ENCODE measurements around the gene ICAM4. TPM values are rescaled to one million over a fixed set of nuclear protein-coding genes. Genes with fewer than 3 reads are reported as not detected.

Gene ICAM4
- total RNA-seq, 1 experiment from 2014 or later: 9.4 TPM

DNA sequence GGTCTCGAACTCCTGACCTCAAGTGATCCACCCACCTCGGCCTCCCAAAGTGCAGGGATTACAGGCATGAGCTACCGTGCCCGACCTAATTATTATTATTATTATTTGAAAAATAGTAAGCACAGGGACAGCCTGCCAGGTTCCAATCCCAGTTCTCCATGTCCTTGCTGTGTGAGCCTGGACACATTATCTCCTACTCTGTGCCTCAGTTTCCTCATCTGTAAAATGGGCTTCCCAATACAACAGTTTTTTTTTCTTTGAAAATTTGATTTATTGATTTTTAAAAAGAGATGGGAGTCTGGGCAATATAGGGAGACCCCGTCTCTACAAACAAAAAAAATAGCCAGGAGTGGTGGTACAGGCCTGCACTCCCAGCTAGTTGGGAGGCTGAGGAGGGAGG lies 19.6 kb downstream of the ICAM4 start:
- no TSS peak for BruUV-seq (replicated peaks)
- ChIA-PET POLR2A (interaction anchor here (0.6 kb wide), 1 partner anchor 113 kb away, joined by 3 read pairs; no protein-coding TSS in a partner anchor), CTCF (no interaction called here)
- Histone ChIP-seq H3K36me3 (ENCODE audit: control insufficient read depth, insufficient read depth, low read length) (no peaks in the 10 kb centered on the region), H3K4me3 (ENCODE audit: low read depth, low read length) (no peak overlapping the region), H3K9me3 (no peaks in the 10 kb centered on the region), H3K4me1 (no peaks in the 10 kb centered on the region), H3K27me3 (replicated peaks; ENCODE audit: control insufficient read depth, insufficient read depth, low read length) (no peaks in the 10 kb centered on the region)
- Mint-ChIP-seq H3K27ac (ENCODE audit: unreplicated experiment) (no peak overlapping the region), H3K36me3 (ENCODE audit: insufficient read depth, unreplicated experiment) (no peaks in the 10 kb centered on the region), H3K4me1 (ENCODE audit: low read depth, unreplicated experiment) (no peaks in the 10 kb centered on the region), H3K27me3 (ENCODE audit: insufficient read depth, unreplicated experiment) (no peaks in the 10 kb centered on the region), H3K9me3 (ENCODE audit: unreplicated experiment) (no peaks in the 10 kb centered on the region), H3K4me3 (ENCODE audit: unreplicated experiment) (no peak overlapping the region)
- intact Hi-C loops (cut with micrococcal nuclease; ENCODE audit: unreplicated experiment): no loop called here
- TF ChIP-seq, protein P1, sequence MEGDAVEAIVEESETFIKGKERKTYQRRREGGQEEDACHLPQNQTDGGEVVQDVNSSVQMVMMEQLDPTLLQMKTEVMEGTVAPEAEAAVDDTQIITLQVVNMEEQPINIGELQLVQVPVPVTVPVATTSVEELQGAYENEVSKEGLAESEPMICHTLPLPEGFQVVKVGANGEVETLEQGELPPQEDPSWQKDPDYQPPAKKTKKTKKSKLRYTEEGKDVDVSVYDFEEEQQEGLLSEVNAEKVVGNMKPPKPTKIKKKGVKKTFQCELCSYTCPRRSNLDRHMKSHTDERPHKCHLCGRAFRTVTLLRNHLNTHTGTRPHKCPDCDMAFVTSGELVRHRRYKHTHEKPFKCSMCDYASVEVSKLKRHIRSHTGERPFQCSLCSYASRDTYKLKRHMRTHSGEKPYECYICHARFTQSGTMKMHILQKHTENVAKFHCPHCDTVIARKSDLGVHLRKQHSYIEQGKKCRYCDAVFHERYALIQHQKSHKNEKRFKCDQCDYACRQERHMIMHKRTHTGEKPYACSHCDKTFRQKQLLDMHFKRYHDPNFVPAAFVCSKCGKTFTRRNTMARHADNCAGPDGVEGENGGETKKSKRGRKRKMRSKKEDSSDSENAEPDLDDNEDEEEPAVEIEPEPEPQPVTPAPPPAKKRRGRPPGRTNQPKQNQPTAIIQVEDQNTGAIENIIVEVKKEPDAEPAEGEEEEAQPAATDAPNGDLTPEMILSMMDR (IDR thresholded peaks at IDR 0.05; ENCODE audit: insufficient read depth in 1 of 2, low read depth in 1 of 2, low read length in 1 of 2, severe bottlenecking in 1 of 2, unreplicated experiment in 1 of 2): no peak
- DNase-seq: no peak

DNA sequence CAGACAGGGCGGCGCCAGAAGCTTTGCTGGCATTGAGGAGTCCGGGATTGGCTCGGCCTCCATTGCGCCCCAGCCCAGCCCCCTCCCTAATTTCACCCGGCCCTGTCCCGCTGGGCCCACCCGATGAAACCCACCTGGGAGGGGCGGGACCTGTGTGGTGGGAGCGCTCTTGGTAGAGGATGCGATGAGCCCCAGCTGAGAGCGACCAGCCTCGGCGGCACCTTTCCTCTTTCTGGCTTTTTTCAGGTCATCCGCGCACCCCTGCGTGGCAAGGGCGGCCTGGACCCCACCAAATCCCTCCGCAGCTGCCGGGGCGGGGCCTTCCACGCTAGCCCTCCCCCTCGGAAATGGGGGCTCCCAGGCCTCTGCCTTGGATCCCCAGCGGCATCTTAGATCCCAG lies 22.7 kb downstream of the ICAM4 start, which contains the start of gene ZGLP1:
Gene ZGLP1 (minus strand): TSS at position 393 of the 400 bp plus-strand sequence.
- intact Hi-C loops (cut with micrococcal nuclease; ENCODE audit: unreplicated experiment): no loop called here
- no peaks in the 10 kb centered on the region for H3K4me1 ChIP-seq
- no peak for DNase-seq
- TF ChIP-seq, protein P1 (IDR thresholded peaks at IDR 0.05; ENCODE audit: insufficient read depth in 1 of 2, low read depth in 1 of 2, low read length in 1 of 2, severe bottlenecking in 1 of 2, unreplicated experiment in 1 of 2): no peak
- Mint-ChIP-seq H3K9me3 (ENCODE audit: unreplicated experiment) (no peaks in the 10 kb centered on the region), H3K27ac (ENCODE audit: unreplicated experiment) (no peak within 1 kb of the TSS), H3K27me3 (ENCODE audit: insufficient read depth, unreplicated experiment) (no peaks in the 10 kb centered on the region), H3K4me1 (ENCODE audit: low read depth, unreplicated experiment) (peaks cover under 1% of the 10 kb centered on the region), H3K4me3 (ENCODE audit: unreplicated experiment) (no peak within 1 kb of the TSS), H3K36me3 (ENCODE audit: insufficient read depth, unreplicated experiment) (peaks cover 6% of the 10 kb centered on the region)
- no TSS peak for BruUV-seq (replicated peaks)
- no peaks in the 10 kb centered on the region for H3K27me3 ChIP-seq (replicated peaks; ENCODE audit: control insufficient read depth, insufficient read depth, low read length)
- no peaks in the 10 kb centered on the region for H3K36me3 ChIP-seq (ENCODE audit: control insufficient read depth, insufficient read depth, low read length)
- POLR2A ChIA-PET: no interaction called here
- no peak within 1 kb of the TSS for H3K4me3 ChIP-seq (ENCODE audit: low read depth, low read length)
- no peaks in the 10 kb centered on the region for H3K9me3 ChIP-seq
- CTCF ChIA-PET: no interaction called here

DNA sequence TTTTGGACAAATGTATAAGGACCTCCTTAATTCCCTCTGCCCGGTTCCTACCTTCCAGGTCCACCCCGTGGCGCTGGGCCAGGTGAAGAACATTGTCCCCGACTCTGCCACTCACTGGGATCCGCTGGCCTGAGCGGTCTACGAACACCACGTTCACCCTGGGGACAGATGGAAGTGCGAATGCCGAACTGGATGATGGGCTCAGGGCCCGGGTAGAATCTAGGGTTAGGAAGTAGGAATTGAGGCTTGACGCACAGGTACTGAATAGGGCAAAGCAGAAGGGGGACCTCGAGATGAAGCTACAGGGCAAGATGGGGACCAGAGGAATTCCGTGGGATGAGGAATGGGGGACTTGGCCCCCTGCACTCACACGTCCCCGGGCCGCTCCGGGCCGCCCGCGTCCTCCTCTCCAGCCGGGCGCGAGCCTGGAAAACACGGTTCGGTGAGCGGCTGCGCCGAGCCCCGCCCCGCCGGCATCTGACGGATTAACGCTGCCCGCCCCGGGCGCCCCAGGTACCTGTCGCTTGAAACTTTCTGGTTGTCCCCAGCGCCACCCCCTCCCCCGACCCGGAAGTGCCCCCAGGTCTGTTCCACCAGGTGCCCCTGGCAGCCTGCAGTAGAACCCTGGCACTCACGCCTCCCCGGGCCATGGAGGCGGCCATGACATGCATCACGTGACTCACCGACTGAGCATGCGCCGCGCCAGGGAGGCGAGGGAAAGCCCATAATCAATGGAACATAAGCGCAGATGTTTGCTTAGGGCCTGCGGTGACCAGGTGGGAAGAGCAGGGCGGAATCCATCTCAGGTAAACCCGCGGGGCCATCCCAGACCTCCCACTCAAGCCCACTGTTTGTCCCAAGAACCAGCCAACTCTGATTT lies 28.8 kb downstream of the ICAM4 start, which contains the start of gene FDX2:
Gene FDX2 (minus strand): TSS at position 681 of the 880 bp plus-strand sequence. CDS start 19 bp downstream, at position 662.
- POLR2A ChIA-PET: no interaction called here
- Histone ChIP-seq H3K9me3 (no peaks in the 10 kb centered on the region), H3K4me1 (peaks cover 12% of the 10 kb centered on the region; the same call in 1 of the 2 replicates), H3K36me3 (ENCODE audit: control insufficient read depth, insufficient read depth, low read length) (no peaks in the 10 kb centered on the region; the same call in 1 of the 2 replicates), H3K4me3 (ENCODE audit: low read depth, low read length) (peak within 1 kb of the TSS; percentile 86), H3K27me3 (replicated peaks; ENCODE audit: control insufficient read depth, insufficient read depth, low read length) (no peaks in the 10 kb centered on the region)
- TF ChIP-seq, protein P1 (IDR thresholded peaks at IDR 0.05; ENCODE audit: insufficient read depth in 1 of 2, low read depth in 1 of 2, low read length in 1 of 2, severe bottlenecking in 1 of 2, unreplicated experiment in 1 of 2): no peak
- peak within 1 kb of the TSS; percentile 99 for H3K4me3 Mint-ChIP-seq (ENCODE audit: unreplicated experiment)
- CTCF ChIA-PET: interaction anchor here (0.5 to 2.3 kb wide), 3 partner anchors 10 to 57 kb away, joined by 3 to 6 read pairs (median 4); no protein-coding TSS in a partner anchor
- H3K27ac Mint-ChIP-seq (ENCODE audit: unreplicated experiment): peak within 1 kb of the TSS; percentile 91
- no TSS peak for BruUV-seq (replicated peaks)
- peaks cover 17% of the 10 kb centered on the region for H3K4me1 Mint-ChIP-seq (ENCODE audit: low read depth, unreplicated experiment)
- H3K27me3 Mint-ChIP-seq (ENCODE audit: insufficient read depth, unreplicated experiment): no peaks in the 10 kb centered on the region
- intact Hi-C loops (cut with micrococcal nuclease; ENCODE audit: unreplicated experiment): no loop called here
- DNase-seq: peak; percentile 92
- H3K9me3 Mint-ChIP-seq (ENCODE audit: unreplicated experiment): no peaks in the 10 kb centered on the region
- H3K36me3 Mint-ChIP-seq (ENCODE audit: insufficient read depth, unreplicated experiment): peaks cover 48% of the 10 kb centered on the region
